ENCODE measurements around the gene AXIN1. TPM values are rescaled to one million over a fixed set of nuclear protein-coding genes. Genes with fewer than 3 reads are reported as not detected.

Gene AXIN1
- total RNA-seq, 2 experiments from 2014 or later: 20.0 to 23.8 TPM

- no peak for DNase-seq
- Mint-ChIP-seq H3K4me1 (peaks cover 3% of the 10 kb centered on the region), H3K27ac (no peak overlapping the region), H3K4me3 (no peak overlapping the region), H3K27me3 (peaks cover 24% of the 10 kb centered on the region), H3K36me3 (ENCODE audit: low read depth) (no peaks in the 10 kb centered on the region), H3K9me3 (ENCODE audit: low read depth) (no peaks in the 10 kb centered on the region)
- ChIA-PET CTCF (no interaction called here), POLR2A (no interaction called here)
- intact Hi-C loops (cut with DNase I, micrococcal nuclease): no loop called here
- no peak for ATAC-seq
Observed at GRCh38 chr16:280991-281659, 71.4 kb downstream of the AXIN1 start.

- H3K9me3 Mint-ChIP-seq (ENCODE audit: low read depth): no peaks in the 10 kb centered on the region
- peaks cover 3% of the 10 kb centered on the region for H3K4me1 Mint-ChIP-seq
- CTCF ChIA-PET: no interaction called here
- H3K27ac Mint-ChIP-seq: no peak within 1 kb of the TSS
- peaks cover 24% of the 10 kb centered on the region for H3K27me3 Mint-ChIP-seq
- H3K4me3 Mint-ChIP-seq: no peak within 1 kb of the TSS
- no peak for ATAC-seq
- H3K36me3 Mint-ChIP-seq (ENCODE audit: low read depth): no peaks in the 10 kb centered on the region
- intact Hi-C loops (cut with DNase I, micrococcal nuclease): no loop called here
- POLR2A ChIA-PET: no interaction called here
- DNase-seq: no peak
Observed at GRCh38 chr16:280552-280951, 72.0 kb downstream of the AXIN1 start, which contains the start of gene ARHGDIG. TSS of gene ARHGDIG (plus strand) at chr16:280591. CDS start at chr16:280681, 90 bp downstream.

GRCh38 chr16:280005-280460, 72.5 kb downstream of the AXIN1 start:
- Mint-ChIP-seq H3K27me3 (peaks cover 24% of the 10 kb centered on the region), H3K4me3 (no peak overlapping the region), H3K27ac (no peak overlapping the region), H3K36me3 (ENCODE audit: low read depth) (no peaks in the 10 kb centered on the region), H3K4me1 (peaks cover 3% of the 10 kb centered on the region), H3K9me3 (ENCODE audit: low read depth) (no peaks in the 10 kb centered on the region)
- ATAC-seq (no peak), DNase-seq (no peak)
- CTCF ChIA-PET: no interaction called here
- intact Hi-C loops (cut with DNase I, micrococcal nuclease): no loop called here
- POLR2A ChIA-PET: no interaction called here

- H3K4me1 Mint-ChIP-seq: peaks cover 3% of the 10 kb centered on the region
- no peaks in the 10 kb centered on the region for H3K9me3 Mint-ChIP-seq (ENCODE audit: low read depth)
- peaks cover 24% of the 10 kb centered on the region for H3K27me3 Mint-ChIP-seq
- intact Hi-C loops (cut with DNase I, micrococcal nuclease): no loop called here
- ChIA-PET CTCF (interaction anchor here (0.7 kb wide), 1 partner anchor 162 kb away, joined by 3 read pairs; no protein-coding TSS in a partner anchor), POLR2A (no interaction called here)
- no peak for ATAC-seq
- DNase-seq: no peak
- H3K4me3 Mint-ChIP-seq: no peak overlapping the region
- H3K27ac Mint-ChIP-seq: no peak overlapping the region
- no peaks in the 10 kb centered on the region for H3K36me3 Mint-ChIP-seq (ENCODE audit: low read depth)
Observed at GRCh38 chr16:279531-279930, 73.0 kb downstream of the AXIN1 start.

GRCh38 chr16:278863-279366, 73.6 kb downstream of the AXIN1 start:
- Mint-ChIP-seq H3K9me3 (ENCODE audit: low read depth) (no peaks in the 10 kb centered on the region), H3K27ac (no peak overlapping the region), H3K4me3 (no peak overlapping the region), H3K27me3 (peaks cover 28% of the 10 kb centered on the region), H3K36me3 (ENCODE audit: low read depth) (no peaks in the 10 kb centered on the region), H3K4me1 (peaks cover 3% of the 10 kb centered on the region)
- intact Hi-C loops (cut with DNase I, micrococcal nuclease): no loop called here
- CTCF ChIA-PET: interaction anchor here (0.7 kb wide), 1 partner anchor 161 kb away, joined by 3 read pairs; no protein-coding TSS in a partner anchor
- ATAC-seq (peak; percentile 71), DNase-seq (peak; percentile 46)
- POLR2A ChIA-PET: no interaction called here

GRCh38 chr16:276426-277077, 76.0 kb downstream of the AXIN1 start:
- intact Hi-C loops (cut with DNase I, micrococcal nuclease): no loop called here
- CTCF ChIA-PET: interaction anchor here (0.7 kb wide), 1 partner anchor 203 kb away, joined by 3 read pairs; no protein-coding TSS in a partner anchor

GRCh38 chr16:275786-276232, 76.7 kb downstream of the AXIN1 start, which contains the start of gene RGS11:
TSS of gene RGS11 (minus strand) at chr16:275944. CDS start at chr16:275911, 33 bp downstream.
- H3K36me3 Mint-ChIP-seq (ENCODE audit: low read depth): no peaks in the 10 kb centered on the region
- peaks cover 3% of the 10 kb centered on the region for H3K4me1 Mint-ChIP-seq
- ATAC-seq (no peak), DNase-seq (no peak)
- ChIA-PET CTCF (interaction anchor here (0.7 kb wide), 1 partner anchor 203 kb away, joined by 3 read pairs; no protein-coding TSS in a partner anchor), POLR2A (no interaction called here)
- H3K4me3 Mint-ChIP-seq: peak within 1 kb of the TSS; percentile 10
- H3K9me3 Mint-ChIP-seq (ENCODE audit: low read depth): no peaks in the 10 kb centered on the region
- peaks cover 21% of the 10 kb centered on the region for H3K27me3 Mint-ChIP-seq
- no peak within 1 kb of the TSS for H3K27ac Mint-ChIP-seq
- intact Hi-C loops (cut with DNase I, micrococcal nuclease): no loop called here

More at GRCh38 chr16:276426-277077, 76.0 kb downstream of the AXIN1 start:
- Mint-ChIP-seq H3K27me3 (peaks cover 25% of the 10 kb centered on the region), H3K4me1 (peaks cover 3% of the 10 kb centered on the region), H3K4me3 (no peak overlapping the region), H3K9me3 (ENCODE audit: low read depth) (no peaks in the 10 kb centered on the region), H3K36me3 (ENCODE audit: low read depth) (no peaks in the 10 kb centered on the region), H3K27ac (no peak overlapping the region)
- ATAC-seq (no peak), DNase-seq (no peak)
- POLR2A ChIA-PET: no interaction called here

- Mint-ChIP-seq H3K36me3 (ENCODE audit: low read depth) (no peaks in the 10 kb centered on the region), H3K27ac (no peak overlapping the region), H3K27me3 (peaks cover 21% of the 10 kb centered on the region), H3K4me1 (peaks cover 3% of the 10 kb centered on the region), H3K4me3 (peak overlapping the region; percentile 10), H3K9me3 (ENCODE audit: low read depth) (no peaks in the 10 kb centered on the region)
- DNase-seq: peak; percentile 34
- ChIA-PET POLR2A (no interaction called here), CTCF (no interaction called here)
- intact Hi-C loops (cut with DNase I, micrococcal nuclease): no loop called here
- ATAC-seq: peak; percentile 62
Observed at GRCh38 chr16:275041-275641, 77.4 kb downstream of the AXIN1 start.

- Mint-ChIP-seq H3K4me1 (no peaks in the 10 kb centered on the region), H3K27ac (no peak overlapping the region)
- POLR2A ChIA-PET: no interaction called here
Observed at GRCh38 chr16:273547-274421, 78.7 kb downstream of the AXIN1 start.

GRCh38 chr16:272633-273546, 79.6 kb downstream of the AXIN1 start:
- ChIA-PET POLR2A (no interaction called here), CTCF (no interaction called here)
- Mint-ChIP-seq H3K4me1 (no peaks in the 10 kb centered on the region), H3K27me3 (peaks cover 14% of the 10 kb centered on the region), H3K36me3 (ENCODE audit: low read depth) (no peaks in the 10 kb centered on the region), H3K4me3 (no peak overlapping the region), H3K9me3 (ENCODE audit: low read depth) (no peaks in the 10 kb centered on the region), H3K27ac (no peak overlapping the region)
- intact Hi-C loops (cut with DNase I, micrococcal nuclease): no loop called here
- DNase-seq (no peak), ATAC-seq (no peak)

More at GRCh38 chr16:273547-274421, 78.7 kb downstream of the AXIN1 start:
- no peaks in the 10 kb centered on the region for H3K36me3 Mint-ChIP-seq (ENCODE audit: low read depth)
- ATAC-seq: no peak
- no peak overlapping the region for H3K4me3 Mint-ChIP-seq
- CTCF ChIA-PET: no interaction called here
- DNase-seq: no peak
- H3K9me3 Mint-ChIP-seq (ENCODE audit: low read depth): no peaks in the 10 kb centered on the region
- peaks cover 15% of the 10 kb centered on the region for H3K27me3 Mint-ChIP-seq
- intact Hi-C loops (cut with DNase I, micrococcal nuclease): no loop called here

All from activated CD4-positive, alpha-beta T cell treated with anti-CD3 and anti-CD28 coated beads for 36 hours (primary cell).